HuH-7 (cell line): ENCODE measurements around the gene LRRTM3.

Experiments
- DNase-seq: peaks from one replicate; pipeline ENCODE4 v3.0.0; 2011; ENCODE audit warnings: low spot score

Gene LRRTM3

GRCh38 chr10:66925896-66926715, at the start of gene LRRTM3:
LRRTM3 (plus strand) TSS chr10:66926036.
- DNase-seq: peak; percentile 36

GRCh38 chr10:66877361-66877760, 48.5 kb upstream of the LRRTM3 start:
- DNase-seq: no peak

GRCh38 chr10:66880292-66880691, 45.5 kb upstream of the LRRTM3 start:
- DNase-seq: no peak

- no peak for DNase-seq
Observed at GRCh38 chr10:66880826-66881225, 45.0 kb upstream of the LRRTM3 start.

- no peak for DNase-seq
Observed at GRCh38 chr10:66881814-66882213, 44.0 kb upstream of the LRRTM3 start.

GRCh38 chr10:66882271-66882670, 43.6 kb upstream of the LRRTM3 start:
- DNase-seq: no peak

GRCh38 chr10:66886848-66887247, 39.0 kb upstream of the LRRTM3 start:
- DNase-seq: no peak

GRCh38 chr10:66888237-66888636, 37.6 kb upstream of the LRRTM3 start:
- DNase-seq: no peak

- no peak for DNase-seq
Observed at GRCh38 chr10:66892871-66893270, 33.0 kb upstream of the LRRTM3 start.

- no peak for DNase-seq
Observed at GRCh38 chr10:66910671-66911070, 15.2 kb upstream of the LRRTM3 start.

- DNase-seq: no peak
Observed at GRCh38 chr10:66916030-66916429, 9.8 kb upstream of the LRRTM3 start.

GRCh38 chr10:66917104-66917503, 8.7 kb upstream of the LRRTM3 start:
- no peak for DNase-seq

- DNase-seq: no peak
Observed at GRCh38 chr10:66919248-66919647, 6.6 kb upstream of the LRRTM3 start.

- no peak for DNase-seq
Observed at GRCh38 chr10:66924674-66925345, 1.0 kb upstream of the LRRTM3 start.

- no peak for DNase-seq
Observed at GRCh38 chr10:66925373-66925772, 463 bp upstream of the LRRTM3 start.

GRCh38 chr10:66926841-66927240, 1.0 kb downstream of the LRRTM3 start:
- DNase-seq: no peak

GRCh38 chr10:66927251-66927935, 1.6 kb downstream of the LRRTM3 start:
- no peak for DNase-seq

- no peak for DNase-seq
Observed at GRCh38 chr10:66927971-66928770, 2.3 kb downstream of the LRRTM3 start.

- no peak for DNase-seq
Observed at GRCh38 chr10:66928776-66929175, 2.9 kb downstream of the LRRTM3 start.

GRCh38 chr10:66929375-66929774, 3.5 kb downstream of the LRRTM3 start:
- DNase-seq: no peak

- peak; percentile 6 for DNase-seq
Observed at GRCh38 chr10:66931340-66931948, 5.6 kb downstream of the LRRTM3 start.

GRCh38 chr10:66931949-66932343, 6.1 kb downstream of the LRRTM3 start:
- DNase-seq: no peak
